ENCODE data around the gene USP28. TPM values are rescaled to one million over a fixed set of nuclear protein-coding genes. Genes with fewer than 3 reads are reported as not detected.
A peak's percentile ranks its signal among the peaks of the same experiment; 100 is the strongest.

Gene USP28
- total RNA-seq, 1 donor from 2014 or later = 39.4 TPM

GRCh38 chr11:113906516-113906915 is 31.1 kb upstream of the USP28 start:
- H3K4me1 Mint-ChIP-seq = no peaks in the 10 kb centered on the region
- no peak for DNase-seq (ENCODE audit: low read depth, low spot score)
- H3K36me3 Mint-ChIP-seq (ENCODE audit: low read depth) = no peaks in the 10 kb centered on the region
- TF ChIP-seq CTCF (conservative IDR thresholded peaks at IDR 0.05) = no peak
- H3K27ac Mint-ChIP-seq (ENCODE audit: unreplicated experiment) = no peak overlapping the region
- no peak overlapping the region for H3K4me3 Mint-ChIP-seq
- no peaks in the 10 kb centered on the region for H3K27me3 Mint-ChIP-seq (ENCODE audit: low read depth)
- H3K9me3 Mint-ChIP-seq = peaks cover 2% of the 10 kb centered on the region

GRCh38 chr11:113906038-113906437 is 30.7 kb upstream of the USP28 start:
- Mint-ChIP-seq H3K27ac (ENCODE audit: unreplicated experiment) (no peak overlapping the region), H3K4me1 (no peaks in the 10 kb centered on the region), H3K36me3 (ENCODE audit: low read depth) (no peaks in the 10 kb centered on the region), H3K27me3 (ENCODE audit: low read depth) (no peaks in the 10 kb centered on the region), H3K4me3 (no peak overlapping the region), H3K9me3 (peaks cover 2% of the 10 kb centered on the region)
- peak; percentile 49 for TF ChIP-seq CTCF (conservative IDR thresholded peaks at IDR 0.05)
- DNase-seq (ENCODE audit: low read depth, low spot score) = no peak

GRCh38 chr11:113904379-113905101 is 29.2 kb upstream of the USP28 start, which contains the start of gene HTR3B:
Gene HTR3B (plus strand): TSS chr11:113904796. CDS start chr11:113904934, 138 bp downstream.
- Mint-ChIP-seq H3K27ac (ENCODE audit: unreplicated experiment) (no peak within 1 kb of the TSS), H3K4me3 (no peak within 1 kb of the TSS), H3K4me1 (no peaks in the 10 kb centered on the region), H3K27me3 (ENCODE audit: low read depth) (no peaks in the 10 kb centered on the region), H3K36me3 (ENCODE audit: low read depth) (no peaks in the 10 kb centered on the region), H3K9me3 (no peaks in the 10 kb centered on the region)
- TF ChIP-seq CTCF (conservative IDR thresholded peaks at IDR 0.05) = no peak
- DNase-seq (ENCODE audit: low read depth, low spot score) = no peak

- Mint-ChIP-seq H3K27ac (ENCODE audit: unreplicated experiment) (no peak overlapping the region), H3K27me3 (ENCODE audit: low read depth) (no peaks in the 10 kb centered on the region), H3K36me3 (ENCODE audit: low read depth) (no peaks in the 10 kb centered on the region), H3K9me3 (no peaks in the 10 kb centered on the region), H3K4me1 (peaks cover 9% of the 10 kb centered on the region), H3K4me3 (no peak overlapping the region)
- no peak for DNase-seq (ENCODE audit: low read depth, low spot score)
- TF ChIP-seq CTCF (conservative IDR thresholded peaks at IDR 0.05) = no peak
Measured at GRCh38 chr11:113901141-113901540, 25.8 kb upstream of the USP28 start.

GRCh38 chr11:113896156-113896879 is 20.9 kb upstream of the USP28 start:
- Mint-ChIP-seq H3K9me3 (no peaks in the 10 kb centered on the region), H3K27ac (ENCODE audit: unreplicated experiment) (no peak overlapping the region), H3K36me3 (ENCODE audit: low read depth) (no peaks in the 10 kb centered on the region), H3K4me1 (peaks cover 14% of the 10 kb centered on the region), H3K27me3 (ENCODE audit: low read depth) (no peaks in the 10 kb centered on the region), H3K4me3 (no peak overlapping the region)
- DNase-seq (ENCODE audit: low read depth, low spot score) = peak; percentile 46
- peak; percentile 80 for TF ChIP-seq CTCF (conservative IDR thresholded peaks at IDR 0.05)
